Lower lobe of right lung (tissue), 2 donors: ENCODE results near the gene KRT74. TPM values are rescaled to one million over a fixed set of nuclear protein-coding genes. Genes with fewer than 3 reads are reported as not detected.

ENCODE experiments used
- ATAC-seq, 2 donors: fragments of 200-7000 bp; cut with Tn5 transposase; one replicate each; pipeline ENCODE4 v1.9.1; 2020 to 2022; ENCODE audit warnings: mild to moderate bottlenecking in 2 of 2, moderate library complexity in 2 of 2
- DNase-seq: peaks from one replicate; pipeline ENCODE4 v3.0.0-alpha.2; 2020
- H3K27ac ChIP-seq: fragments of 200-600 bp; one replicate; pipeline ENCODE4 v1.8.0; 2022
- H3K27me3 ChIP-seq: fragments of 200-600 bp; one replicate; pipeline ENCODE4 v1.8.0; 2022; ENCODE audit warnings: low read depth
- H3K36me3 ChIP-seq: fragments of 200-600 bp; one replicate; pipeline ENCODE4 v1.8.0; 2022; ENCODE audit warnings: mild to moderate bottlenecking
- H3K4me1 ChIP-seq: fragments of 200-600 bp; one replicate; pipeline ENCODE4 v1.8.0; 2022
- H3K4me3 ChIP-seq: fragments of 200-600 bp; one replicate; pipeline ENCODE4 v1.8.0; 2022; ENCODE audit warnings: mild to moderate bottlenecking
- H3K9me3 ChIP-seq: fragments of 200-600 bp; one replicate; pipeline ENCODE4 v1.8.0; 2022
- CTCF ChIP-seq: fragments of 200-600 bp; IDR thresholded peaks from one replicate; pipeline ENCODE4 v1.8.0; 2022; ENCODE audit warnings: antibody characterized with exemption, mild to moderate bottlenecking
- intact Hi-C: fragments of 100-400 bp; cut with DNase I; formaldehyde crosslinking; loops from one replicate; pipeline ENCODE4 v1.11.0; 2022
- total RNA-seq: library from RNA; stranded (reverse); fragmentation: NEBNext Ultra II Directional; extraction: Animal tissue kit (Norgen Biotek cat#: 25700); gene quantifications from one replicate; pipeline ENCODE4 v1.2.1, GENCODE V29; 2021
- donor health status: DM: no; HTN: yes; CAD: no; lungs with severe emphysema.

The KRT74 gene
- total RNA-seq, 1 donor from 2014 or later: not detected

- DNase-seq: no peak
- no peaks in the 10 kb centered on the region for H3K9me3 ChIP-seq
- no peak for TF ChIP-seq CTCF
- peaks cover 37% of the 10 kb centered on the region for H3K27me3 ChIP-seq
- H3K27ac ChIP-seq: no peak overlapping the region
- intact Hi-C loops: no loop called here
- no peaks in the 10 kb centered on the region for H3K4me1 ChIP-seq
- no peak for ATAC-seq
- no peaks in the 10 kb centered on the region for H3K36me3 ChIP-seq
- H3K4me3 ChIP-seq: no peak overlapping the region
Measured at GRCh38 chr12:52612431-52613383, 39.1 kb upstream of the KRT74 start.

GRCh38 chr12:52611080-52611468 lies 37.4 kb upstream of the KRT74 start:
- Histone ChIP-seq H3K9me3 (no peaks in the 10 kb centered on the region), H3K4me3 (no peak overlapping the region), H3K27ac (no peak overlapping the region), H3K36me3 (no peaks in the 10 kb centered on the region), H3K27me3 (peaks cover 37% of the 10 kb centered on the region), H3K4me1 (no peaks in the 10 kb centered on the region)
- ATAC-seq (no peak), DNase-seq (no peak)
- intact Hi-C loops: no loop called here
- TF ChIP-seq CTCF: no peak

- Histone ChIP-seq H3K36me3 (no peaks in the 10 kb centered on the region), H3K27me3 (peaks cover 33% of the 10 kb centered on the region), H3K4me1 (no peaks in the 10 kb centered on the region), H3K9me3 (no peaks in the 10 kb centered on the region), H3K27ac (no peak overlapping the region), H3K4me3 (no peak overlapping the region)
- intact Hi-C loops: no loop called here
- TF ChIP-seq CTCF: no peak
- no peak for DNase-seq
- no peak for ATAC-seq
Measured at GRCh38 chr12:52608826-52609630, 35.4 kb upstream of the KRT74 start.

- Histone ChIP-seq H3K27ac (no peak overlapping the region), H3K4me3 (no peak overlapping the region), H3K36me3 (no peaks in the 10 kb centered on the region), H3K27me3 (peaks cover 26% of the 10 kb centered on the region), H3K9me3 (no peaks in the 10 kb centered on the region), H3K4me1 (no peaks in the 10 kb centered on the region)
- DNase-seq: no peak
- ATAC-seq: no peak
- intact Hi-C loops: no loop called here
- TF ChIP-seq CTCF: no peak
Measured at GRCh38 chr12:52608161-52608560, 34.5 kb upstream of the KRT74 start.

GRCh38 chr12:52607314-52607713 lies 33.7 kb upstream of the KRT74 start:
- intact Hi-C loops: no loop called here
- ATAC-seq (no peak), DNase-seq (no peak)
- no peak overlapping the region for H3K27ac ChIP-seq
- H3K4me3 ChIP-seq: no peak overlapping the region
- peaks cover 26% of the 10 kb centered on the region for H3K27me3 ChIP-seq
- no peaks in the 10 kb centered on the region for H3K9me3 ChIP-seq
- no peaks in the 10 kb centered on the region for H3K4me1 ChIP-seq
- no peak for TF ChIP-seq CTCF
- H3K36me3 ChIP-seq: no peaks in the 10 kb centered on the region
